Heart right ventricle (tissue), 16 donors: Measurements from ENCODE around the gene TENM4. TPM values are rescaled to one million over a fixed set of nuclear protein-coding genes. Genes with fewer than 3 reads are reported as not detected.
A peak's percentile ranks its signal among the peaks of the same experiment; 100 is the strongest.

Experiments
- ATAC-seq, 8 donors: fragments of 200-7000 bp; cut with Tn5 transposase; one replicate each; pipeline ENCODE4 v1.9.1; 2020; ENCODE audit warnings: mild to moderate bottlenecking in 8 of 8, moderate library complexity in 8 of 8, moderate number of reproducible peaks in 1 of 8
- DNase-seq, 2 donors: peaks; one replicate each; pipeline ENCODE4 v3.0.0-alpha.2; 2020
- H3K27ac ChIP-seq, 10 donors: fragments of 200-600 bp; sonication (generic) in 2 of 10; one replicate each; pipeline versions ENCODE4 v1.5.0 to v1.8.0; 2020 to 2022; ENCODE audit warnings: mild to moderate bottlenecking in 3 of 10
- H3K27me3 ChIP-seq, 7 donors: fragments of 200-600 bp; one replicate each; pipeline ENCODE4 v1.8.0; 2021 to 2022; ENCODE audit warnings: mild to moderate bottlenecking in 2 of 7
- H3K36me3 ChIP-seq, 9 donors: fragments of 200-600 bp; sonication (generic) in 1 of 9; one replicate each; pipeline versions ENCODE4 v1.5.0 to v1.8.0; 2020 to 2022; ENCODE audit warnings: mild to moderate bottlenecking in 2 of 9
- H3K4me1 ChIP-seq, 9 donors: fragments of 200-600 bp; sonication (generic) in 1 of 9; one replicate each; pipeline versions ENCODE4 v1.5.0 to v1.8.0; 2020 to 2022; ENCODE audit warnings: mild to moderate bottlenecking in 4 of 9
- H3K4me3 ChIP-seq, 10 donors: fragments of 200-600 bp; sonication (generic) in 2 of 10; one replicate each; pipeline versions ENCODE4 v1.5.0 to v1.8.0; 2020 to 2022; ENCODE audit warnings: mild to moderate bottlenecking in 7 of 10, moderate library complexity in 2 of 10
- H3K9me3 ChIP-seq, 11 donors: fragments of 200-600 bp in 10 of 11; sonication (generic) in 2 of 11; one replicate each; pipeline versions ENCODE4 v1.5.0 to v1.8.0; 2013 to 2022; ENCODE audit warnings: mild to moderate bottlenecking in 2 of 11, control low read depth in 1 of 11, moderate library complexity in 1 of 11
- WGBS, 2 donors: extraction: QIAGEN DNeasy Blood & Tissue Kit; methylation state at CpG; one replicate each; pipeline ENCODE4 v1.1.7; 2013; ENCODE audit warnings: inconsistent platforms in 1 of 2; 5-methylcytosine and 5-hydroxymethylcytosine counted together
- intact Hi-C, 10 donors: fragments of 100-400 bp; cut with DNase I; formaldehyde crosslinking; loops; one replicate each; pipeline versions ENCODE4 v1.11.1 to v1.14.2; 2022
- polyA plus RNA-seq, 2 donors: library from polyadenylated mRNA; stranded (reverse); fragments of 200-250 nt; gene quantifications; one replicate each; pipeline ENCODE4 v1.2.3, GENCODE V29; 2013
- total RNA-seq, 10 donors: library from RNA; stranded (reverse); fragmentation: NEBNext Ultra II Directional in 3 of 10; extraction: Animal tissue kit (Norgen Biotek cat#: 25700) in 3 of 10; gene quantifications; one replicate each; pipeline versions ENCODE4 v1.2.1 to v1.2.4, GENCODE V29; 2021 to 2023
- TF ChIP-seq, protein P1 (sequence below), 9 donors: fragments of 200-600 bp; sonication (generic) in 2 of 9; IDR thresholded peaks; one replicate each; pipeline versions ENCODE4 v1.5.0 to v1.8.0; 2021 to 2022; ENCODE audit warnings: antibody characterized with exemption in 9 of 9, mild to moderate bottlenecking in 5 of 9, moderate library complexity in 1 of 9
- donor health status: Arrhythmogenic right ventricular cardiomyopathy.
- donor health status: ischemic (EF 13 %, LVEDD 7.1; RV severe dilation, severe dysfunction).
- donor health status: healthy with polysubstance abuse.
- donor health status: DM: no; HTN: yes; CAD: no.
- donor health status: DM: no; HTN: no; CAD: no.
- donor health status: ischemic (EF 25% LVEDD 6.9; RV normal size, moderate dysfunction).
- donor health status: ischemic (EF 25% LVEDD 5.7; RV mildly dilated, moderate dysfunction).
- donor health status: healthy.
- donor health status: DM: yes; HTN: yes; CAD: no.
- donor health status: Ischemic cardiomyopathy.
- donor health status: ischemic (EF 35%, LVEDD 5.7; RV mildly dilated, moderate dysfunction).
- donor health status: nonischemic (EF 11% LVEDD 7.7; RV severe dilation, severe dysfunction).
- donor health status: DM: yes; HTN: yes; CAD: no.
- donor health status: PGD.
- donor health status: ischemic (EF 29% LVEDD 5.4; RV normal size, mild dysfunction).
- donor health status: nonischemic (EF 23%, LVEDD 6.1; RV moderate dilation, normal function).

The TENM4 gene
- total and polyA plus RNA-seq, 12 donors = 0.10 to 3.6 (median 0.91) TPM

DNA sequence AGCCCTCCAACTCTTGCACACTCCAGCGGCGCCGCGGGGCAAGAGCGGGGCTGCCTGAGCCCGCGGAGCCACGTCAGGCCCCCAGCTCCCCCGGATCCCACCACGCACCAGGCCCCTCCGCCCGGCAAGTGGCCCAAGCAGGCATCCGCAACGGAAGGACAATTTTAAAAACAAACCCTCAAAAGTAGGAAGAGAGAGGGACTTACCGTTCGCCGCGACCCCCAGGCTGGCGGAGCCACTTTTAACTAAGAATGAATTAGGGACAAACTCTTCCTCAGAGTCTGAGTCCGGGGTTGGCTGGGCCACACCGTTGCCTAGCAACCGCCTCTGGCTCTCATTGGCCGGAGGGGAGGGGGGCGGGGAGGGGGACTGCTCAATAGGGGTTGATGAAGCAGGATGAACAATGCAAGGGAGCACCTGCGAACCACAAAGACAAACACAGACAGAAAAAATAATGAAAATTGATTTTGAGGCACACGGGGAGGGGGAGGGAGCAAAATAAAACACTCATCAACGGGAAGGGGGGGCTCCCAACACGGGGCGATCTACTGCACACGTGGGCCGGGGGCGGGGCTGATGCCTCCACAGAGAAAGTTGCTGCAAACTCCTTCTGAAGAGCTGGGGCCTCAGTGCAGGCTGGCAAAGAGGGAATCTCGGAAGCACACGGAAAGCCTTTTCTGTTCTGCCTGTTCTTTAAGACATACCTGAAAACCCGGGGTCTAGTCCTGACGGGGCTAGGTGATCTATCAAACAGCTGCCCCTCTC is 478.7 kb downstream of the TENM4 start:
- DNase-seq (no peak), ATAC-seq (no peak)
- peaks cover 0 to 20% (median 5%) of the 10 kb centered on the region in 9 donors for H3K4me1 ChIP-seq
- peaks cover 0 to 58% (median 23%) of the 10 kb centered on the region in 7 donors for H3K27me3 ChIP-seq
- no peaks in the 10 kb centered on the region for H3K9me3 ChIP-seq
- no peaks in the 10 kb centered on the region for H3K36me3 ChIP-seq
- TF ChIP-seq, protein P1, sequence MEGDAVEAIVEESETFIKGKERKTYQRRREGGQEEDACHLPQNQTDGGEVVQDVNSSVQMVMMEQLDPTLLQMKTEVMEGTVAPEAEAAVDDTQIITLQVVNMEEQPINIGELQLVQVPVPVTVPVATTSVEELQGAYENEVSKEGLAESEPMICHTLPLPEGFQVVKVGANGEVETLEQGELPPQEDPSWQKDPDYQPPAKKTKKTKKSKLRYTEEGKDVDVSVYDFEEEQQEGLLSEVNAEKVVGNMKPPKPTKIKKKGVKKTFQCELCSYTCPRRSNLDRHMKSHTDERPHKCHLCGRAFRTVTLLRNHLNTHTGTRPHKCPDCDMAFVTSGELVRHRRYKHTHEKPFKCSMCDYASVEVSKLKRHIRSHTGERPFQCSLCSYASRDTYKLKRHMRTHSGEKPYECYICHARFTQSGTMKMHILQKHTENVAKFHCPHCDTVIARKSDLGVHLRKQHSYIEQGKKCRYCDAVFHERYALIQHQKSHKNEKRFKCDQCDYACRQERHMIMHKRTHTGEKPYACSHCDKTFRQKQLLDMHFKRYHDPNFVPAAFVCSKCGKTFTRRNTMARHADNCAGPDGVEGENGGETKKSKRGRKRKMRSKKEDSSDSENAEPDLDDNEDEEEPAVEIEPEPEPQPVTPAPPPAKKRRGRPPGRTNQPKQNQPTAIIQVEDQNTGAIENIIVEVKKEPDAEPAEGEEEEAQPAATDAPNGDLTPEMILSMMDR (IDR thresholded peaks at IDR 0.05) = no peak
- no peak overlapping the region for H3K27ac ChIP-seq
- no peak overlapping the region for H3K4me3 ChIP-seq
- WGBS, 2 donors = 12 to 17% methylated on average over 36 of the region's 36 CpGs
- intact Hi-C loops = loop anchor here in 7 of 10 donors (2.0 to 10.0 kb wide), 6 partner anchors 160 to 315 kb away; no protein-coding TSS in a partner anchor

DNA sequence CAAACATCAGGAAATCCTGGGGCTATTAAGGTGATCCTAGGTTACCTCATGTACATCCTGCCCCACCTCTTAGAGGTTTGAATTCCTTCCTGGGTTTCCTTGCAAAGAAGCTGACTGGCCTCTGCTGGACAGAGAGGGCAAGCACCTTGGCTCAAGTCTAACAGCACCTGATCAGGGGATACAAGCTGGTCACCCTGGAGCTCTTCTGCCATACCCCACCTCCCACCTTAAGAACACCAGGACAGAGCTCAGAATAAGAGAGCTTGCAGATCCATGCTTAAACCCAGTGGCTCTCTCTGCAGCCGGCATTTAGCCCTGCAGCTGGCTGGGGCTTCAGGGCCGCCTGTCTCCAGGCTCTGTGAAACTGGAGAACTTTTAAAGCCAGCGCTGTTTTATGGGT is 479.6 kb downstream of the TENM4 start:
- intact Hi-C loops = loop anchor here in 7 of 10 donors (2.0 to 10.0 kb wide), 6 partner anchors 159 to 314 kb away; no protein-coding TSS in a partner anchor
- DNase-seq (peak in 1 of 2 donors; percentile 17), ATAC-seq (peak in 7 of 8 donors; percentile 43 to 78 (median 65))
- TF ChIP-seq, protein P1 (IDR thresholded peaks at IDR 0.05) = peak in 7 of 9 donors; percentile 42 to 59 (median 51)
- H3K27ac ChIP-seq = no peak overlapping the region
- WGBS, 2 donors = 62 to 63% methylated on average over 3 of the region's 3 CpGs
- no peaks in the 10 kb centered on the region for H3K9me3 ChIP-seq
- peaks cover 0 to 20% (median 5%) of the 10 kb centered on the region in 9 donors for H3K4me1 ChIP-seq
- no peak overlapping the region for H3K4me3 ChIP-seq
- H3K36me3 ChIP-seq = no peaks in the 10 kb centered on the region
- H3K27me3 ChIP-seq = peaks cover 0 to 58% (median 23%) of the 10 kb centered on the region in 7 donors

- 75 to 77% methylated on average over 3 of the region's 3 CpGs for WGBS, 2 donors
- intact Hi-C loops = loop anchor here in 3 of 10 donors (5.0 to 10.0 kb wide), 3 partner anchors 164 to 311 kb away; no protein-coding TSS in a partner anchor
Observed at GRCh38 chr11:78958444-78958843, 482.4 kb downstream of the TENM4 start.

More at GRCh38 chr11:78958444-78958843, 482.4 kb downstream of the TENM4 start:
- Histone ChIP-seq H3K4me3 (no peak overlapping the region), H3K4me1 (peaks cover 0 to 35% (median 9%) of the 10 kb centered on the region in 9 donors), H3K27ac (no peak overlapping the region), H3K36me3 (no peaks in the 10 kb centered on the region), H3K9me3 (no peaks in the 10 kb centered on the region), H3K27me3 (peaks cover 0 to 37% (median 9%) of the 10 kb centered on the region in 7 donors)
- TF ChIP-seq, protein P1 (IDR thresholded peaks at IDR 0.05) = no peak
- ATAC-seq (no peak), DNase-seq (no peak)
